SU-DHL-6 (cell line): Measurements from ENCODE around the gene TMEM273.

Experiments used
- H2AFZ ChIP-seq: fragments of 200-600 bp; sonication (generic); 2 replicates; pipeline ENCODE4 v1.6.1; 2014; ENCODE audit warnings: low read depth, mild to moderate bottlenecking, moderate library complexity, mixed read lengths, antibody characterized with exemption, low read length; ENCODE audit not compliant: severe bottlenecking
- H3F3A ChIP-seq: fragments of 200-600 bp; shearing (Covaris generic); 2 replicates; pipeline ENCODE4 v1.6.0; 2016; ENCODE audit warnings: antibody characterized with exemption, mild to moderate bottlenecking; ENCODE audit not compliant: insufficient read depth
- H3K27ac ChIP-seq: fragments of 200-600 bp; sonication (generic); 2 replicates; pipeline ENCODE4 v1.5.1; 2016; ENCODE audit warnings: low read depth, mild to moderate bottlenecking, low read length, moderate library complexity, mixed read lengths
- H3K27me3 ChIP-seq: fragments of 200-600 bp; sonication (generic), shearing (Covaris generic); 2 replicates; pipeline ENCODE4 v1.6.0; 2014; ENCODE audit warnings: mild to moderate bottlenecking, low read length
- H3K36me3 ChIP-seq: fragments of 200-600 bp; sonication (generic); 2 replicates; pipeline ENCODE4 v1.6.1; 2014; ENCODE audit warnings: mild to moderate bottlenecking, low read length, mixed read lengths
- H3K4me2 ChIP-seq: fragments of 300-600, 200-600 bp; shearing (Covaris generic), sonication (generic); 2 replicates; pipeline ENCODE4 v1.6.0; 2014; ENCODE audit warnings: low read length, low read depth, mild to moderate bottlenecking; ENCODE audit not compliant: poor library complexity, severe bottlenecking
- H3K4me3 ChIP-seq: fragments of 200-600 bp; sonication (generic); 2 replicates; pipeline ENCODE4 v1.5.1; 2014; ENCODE audit warnings: antibody characterized with exemption, low read length, mild to moderate bottlenecking, mixed read lengths; ENCODE audit not compliant: insufficient read depth, poor library complexity, severe bottlenecking
- H3K79me2 ChIP-seq: fragments of 200-600 bp; sonication (generic); 2 replicates; pipeline ENCODE4 v1.6.1; 2014; ENCODE audit warnings: mild to moderate bottlenecking, low read length, moderate library complexity; ENCODE audit not compliant: insufficient read depth
- H3K9ac ChIP-seq: fragments of 200-600 bp; sonication (generic); 2 replicates; pipeline ENCODE4 v1.7.0; 2014; ENCODE audit warnings: mild to moderate bottlenecking, low read length
- H3K9me2 ChIP-seq: fragments of 200-600 bp; sonication (generic); replicated peaks from 2 replicates; pipeline ENCODE4 v1.6.1; 2014; ENCODE audit warnings: low read length; ENCODE audit not compliant: insufficient read depth
- H3K9me3 ChIP-seq: fragments of 200-600 bp; sonication (generic); 2 replicates; pipeline ENCODE4 v1.6.1; 2014; ENCODE audit warnings: low read length, mixed read lengths; ENCODE audit not compliant: insufficient read depth
- H4K20me1 ChIP-seq: fragments of 200-600 bp; sonication (generic); 2 replicates; pipeline ENCODE4 v1.6.1; 2014; ENCODE audit warnings: low read depth, mild to moderate bottlenecking, antibody characterized with exemption, low read length, moderate library complexity, mixed read lengths
- CTCF ChIP-seq: fragments of 200-600 bp; sonication (generic); IDR thresholded peaks from one replicate; pipeline ENCODE4 v1.5.1; 2017; ENCODE audit warnings: antibody characterized with exemption, mild to moderate bottlenecking, low read length, moderate library complexity; ENCODE audit not compliant: insufficient read depth, poor library complexity, severe bottlenecking
- EZH2phosphoT487 ChIP-seq: fragments of 200-600 bp; sonication (generic), shearing (Covaris generic); conservative IDR thresholded peaks from 2 replicates; pipeline ENCODE4 v1.6.1; 2018; ENCODE audit warnings: mild to moderate bottlenecking, antibody characterized with exemption, low read length, moderate library complexity, mixed read lengths

Gene TMEM273

GRCh38 chr10:49204119-49204518 lies 15.9 kb upstream of the TMEM273 start:
- Histone ChIP-seq H3K9me3 (no peaks in the 10 kb centered on the region), H4K20me1 (no peaks in the 10 kb centered on the region), H3F3A (no peaks in the 10 kb centered on the region), H3K27ac (no peak overlapping the region), H3K79me2 (no peaks in the 10 kb centered on the region), H3K4me3 (no peak overlapping the region), H3K4me2 (no peak overlapping the region), H3K9ac (no peak overlapping the region), H3K9me2 (no peaks in the 10 kb centered on the region), H2AFZ (no peak overlapping the region), H3K27me3 (0 out of 2 replicates have a peak, but pooled peaks cover 3% of the 10 kb centered on the region), H3K36me3 (no peaks in the 10 kb centered on the region)
- TF ChIP-seq EZH2phosphoT487: no peak
- no peak for TF ChIP-seq CTCF

- TF ChIP-seq CTCF (no peak), EZH2phosphoT487 (no peak)
- H3F3A ChIP-seq: no peaks in the 10 kb centered on the region
- 0 out of 2 replicates have a peak, but pooled peaks cover 3% of the 10 kb centered on the region for H3K27me3 ChIP-seq
- H3K79me2 ChIP-seq: no peaks in the 10 kb centered on the region
- no peaks in the 10 kb centered on the region for H3K9me2 ChIP-seq
- no peak overlapping the region for H3K4me3 ChIP-seq
- H2AFZ ChIP-seq: no peak overlapping the region
- H3K27ac ChIP-seq: no peak overlapping the region
- H3K9me3 ChIP-seq: no peaks in the 10 kb centered on the region
- no peaks in the 10 kb centered on the region for H4K20me1 ChIP-seq
- no peak overlapping the region for H3K9ac ChIP-seq
- no peaks in the 10 kb centered on the region for H3K36me3 ChIP-seq
- H3K4me2 ChIP-seq: no peak overlapping the region
Measured at GRCh38 chr10:49202266-49202665, 14.1 kb upstream of the TMEM273 start.

GRCh38 chr10:49200854-49201253 lies 12.7 kb upstream of the TMEM273 start:
- Histone ChIP-seq H3K9ac (no peak overlapping the region), H3K9me2 (no peaks in the 10 kb centered on the region), H3F3A (no peaks in the 10 kb centered on the region), H3K27ac (no peak overlapping the region), H3K79me2 (no peaks in the 10 kb centered on the region), H3K4me2 (no peak overlapping the region), H3K4me3 (no peak overlapping the region), H4K20me1 (no peaks in the 10 kb centered on the region), H3K9me3 (no peaks in the 10 kb centered on the region), H3K27me3 (0 out of 2 replicates have a peak, but pooled peaks cover 3% of the 10 kb centered on the region), H2AFZ (no peak overlapping the region), H3K36me3 (no peaks in the 10 kb centered on the region)
- TF ChIP-seq CTCF (no peak), EZH2phosphoT487 (no peak)
